Thyroid gland (tissue), 4 donors: Measurements from ENCODE around the gene SULT2B1.

Source experiments
- POLR2A ChIP-seq, 2 donors: fragments of 450-650 bp; IDR thresholded peaks; one replicate each; pipeline ENCODE4 v1.6.1; 2017; ENCODE audit warnings: antibody characterized with exemption in 2 of 2, mild to moderate bottlenecking in 2 of 2, moderate library complexity in 1 of 2
- TF ChIP-seq, protein P1 (sequence below), 6 experiments: fragments of 200-600 bp in 3 of 6; fragments of 450-650 bp in 3 of 6; sonication (generic) in 3 of 6; IDR thresholded peaks; one replicate each; pipeline ENCODE4 v1.5.1; 2016 to 2019; ENCODE audit warnings: antibody characterized with exemption in 6 of 6, mild to moderate bottlenecking in 2 of 6, inconsistent platforms in 1 of 6, moderate library complexity in 1 of 6

- TF ChIP-seq POLR2A (IDR thresholded peaks at IDR 0.05) = no peak
- TF ChIP-seq, protein P1, sequence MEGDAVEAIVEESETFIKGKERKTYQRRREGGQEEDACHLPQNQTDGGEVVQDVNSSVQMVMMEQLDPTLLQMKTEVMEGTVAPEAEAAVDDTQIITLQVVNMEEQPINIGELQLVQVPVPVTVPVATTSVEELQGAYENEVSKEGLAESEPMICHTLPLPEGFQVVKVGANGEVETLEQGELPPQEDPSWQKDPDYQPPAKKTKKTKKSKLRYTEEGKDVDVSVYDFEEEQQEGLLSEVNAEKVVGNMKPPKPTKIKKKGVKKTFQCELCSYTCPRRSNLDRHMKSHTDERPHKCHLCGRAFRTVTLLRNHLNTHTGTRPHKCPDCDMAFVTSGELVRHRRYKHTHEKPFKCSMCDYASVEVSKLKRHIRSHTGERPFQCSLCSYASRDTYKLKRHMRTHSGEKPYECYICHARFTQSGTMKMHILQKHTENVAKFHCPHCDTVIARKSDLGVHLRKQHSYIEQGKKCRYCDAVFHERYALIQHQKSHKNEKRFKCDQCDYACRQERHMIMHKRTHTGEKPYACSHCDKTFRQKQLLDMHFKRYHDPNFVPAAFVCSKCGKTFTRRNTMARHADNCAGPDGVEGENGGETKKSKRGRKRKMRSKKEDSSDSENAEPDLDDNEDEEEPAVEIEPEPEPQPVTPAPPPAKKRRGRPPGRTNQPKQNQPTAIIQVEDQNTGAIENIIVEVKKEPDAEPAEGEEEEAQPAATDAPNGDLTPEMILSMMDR (IDR thresholded peaks at IDR 0.05) = no peak
These were observed 19.6 kb downstream of the SULT2B1 start for GRCh38 chr19:48571378-48572162.
